Liver (tissue), 9 donors: ENCODE data around the gene TFF3. TPM values are rescaled to one million over a fixed set of nuclear protein-coding genes. Genes with fewer than 3 reads are reported as not detected.

ENCODE experiments used
- DNase-seq: peaks from one replicate; pipeline ENCODE4 v3.0.0-alpha.2; 2017; ENCODE audit warnings: low spot score
- H3K27ac ChIP-seq, 2 donors: one replicate each; pipeline ENCODE4 v1.7.0; 2013; ENCODE audit warnings: inconsistent platforms in 2 of 2, low read length in 2 of 2, control low read depth in 1 of 2, low read depth in 1 of 2, mild to moderate bottlenecking in 1 of 2
- H3K27me3 ChIP-seq, 4 donors: one replicate each; pipeline versions ENCODE4 v1.6.1 to v1.7.0; 2013; ENCODE audit warnings: low read length in 3 of 4, inconsistent platforms in 1 of 4, mild to moderate bottlenecking in 1 of 4, moderate library complexity in 1 of 4; ENCODE audit not compliant: control insufficient read depth in 4 of 4, insufficient read depth in 4 of 4
- H3K36me3 ChIP-seq, 4 donors: one replicate each; pipeline versions ENCODE4 v1.6.1 to v1.7.0; 2013; ENCODE audit warnings: low read length in 3 of 4, mild to moderate bottlenecking in 3 of 4, low read depth in 1 of 4, moderate library complexity in 1 of 4; ENCODE audit not compliant: control insufficient read depth in 4 of 4, insufficient read depth in 3 of 4
- H3K4me1 ChIP-seq, 4 donors: one replicate each; pipeline versions ENCODE4 v1.6.1 to v1.7.0; 2013; ENCODE audit warnings: low read length in 3 of 4, mild to moderate bottlenecking in 3 of 4, moderate library complexity in 1 of 4; ENCODE audit not compliant: control insufficient read depth in 4 of 4, insufficient read depth in 4 of 4
- H3K4me3 ChIP-seq, 3 donors: one replicate each; pipeline versions ENCODE4 v1.6.1 to v1.7.0; 2013; ENCODE audit warnings: low read length in 3 of 3, control low read depth in 1 of 3, low read depth in 1 of 3, mild to moderate bottlenecking in 1 of 3
- H3K9ac ChIP-seq, 2 donors: one replicate each; pipeline ENCODE4 v1.7.0; 2013; ENCODE audit warnings: low read length in 2 of 2, mild to moderate bottlenecking in 2 of 2, moderate library complexity in 2 of 2, control low read depth in 1 of 2, low read depth in 1 of 2
- H3K9me3 ChIP-seq, 4 donors: one replicate each; pipeline versions ENCODE4 v1.6.1 to v1.7.0; 2013; ENCODE audit warnings: low read length in 3 of 4; ENCODE audit not compliant: control insufficient read depth in 4 of 4
- ATF3 ChIP-seq: IDR thresholded peaks from 2 replicates; pipeline ENCODE4 v1.6.1; 2016; ENCODE audit warnings: antibody characterized with exemption
- CTCF ChIP-seq: fragments of 150-350 bp; IDR thresholded peaks from 2 replicates; pipeline ENCODE4 v1.5.1; 2017; ENCODE audit warnings: improper control_type of control experiment, low read depth, low read length; ENCODE audit not compliant: missing input control
- EGR1 ChIP-seq, 2 donors: IDR thresholded peaks; 2 replicates each; pipeline ENCODE4 v1.6.1; 2016 to 2018; ENCODE audit warnings: antibody characterized with exemption in 2 of 2, low read depth in 2 of 2
- FOXA1 ChIP-seq: IDR thresholded peaks from 2 replicates; pipeline ENCODE4 v1.6.1; 2016; ENCODE audit warnings: antibody characterized with exemption
- FOXA2 ChIP-seq: IDR thresholded peaks from 2 replicates; pipeline ENCODE4 v1.6.1; 2016; ENCODE audit warnings: antibody characterized with exemption
- HNF4A ChIP-seq, 2 donors: conservative IDR thresholded peaks; 2 replicates each; pipeline ENCODE4 v1.6.1; 2016; ENCODE audit warnings: antibody characterized with exemption in 2 of 2, mild to moderate bottlenecking in 2 of 2
- HNF4G ChIP-seq: IDR thresholded peaks from 2 replicates; pipeline ENCODE4 v1.6.1; 2016; ENCODE audit warnings: antibody characterized with exemption
- JUND ChIP-seq, 2 donors: IDR thresholded peaks; 2 replicates each; pipeline ENCODE4 v1.6.1; 2016; ENCODE audit warnings: antibody characterized with exemption in 2 of 2
- MAX ChIP-seq: IDR thresholded peaks from 2 replicates; pipeline ENCODE4 v1.6.1; 2016; ENCODE audit warnings: antibody characterized with exemption
- NR2F2 ChIP-seq: IDR thresholded peaks from 2 replicates; pipeline ENCODE4 v1.6.1; 2016; ENCODE audit warnings: antibody characterized with exemption
- RAD21 ChIP-seq, 2 donors: IDR thresholded peaks; 2 replicates each; pipeline ENCODE4 v1.6.1; 2016; ENCODE audit warnings: antibody characterized with exemption in 2 of 2, mild to moderate bottlenecking in 2 of 2
- REST ChIP-seq: IDR thresholded peaks from 2 replicates; pipeline ENCODE4 v1.6.1; 2016; ENCODE audit warnings: antibody characterized with exemption, mild to moderate bottlenecking
- RXRA ChIP-seq, 2 donors: IDR thresholded peaks; 2 replicates each; pipeline ENCODE4 v1.6.1; 2017 to 2018; ENCODE audit warnings: antibody characterized with exemption in 2 of 2, mild to moderate bottlenecking in 1 of 2
- SP1 ChIP-seq: IDR thresholded peaks from 2 replicates; pipeline ENCODE4 v1.6.1; 2018; ENCODE audit warnings: antibody characterized with exemption, mild to moderate bottlenecking
- TAF1 ChIP-seq: conservative IDR thresholded peaks from 2 replicates; pipeline ENCODE4 v1.6.1; 2016; ENCODE audit warnings: antibody characterized with exemption, mild to moderate bottlenecking
- YY1 ChIP-seq: IDR thresholded peaks from 2 replicates; pipeline ENCODE4 v1.6.1; 2016; ENCODE audit warnings: antibody characterized with exemption, mild to moderate bottlenecking
- WGBS: extraction: QIAGEN DNeasy Blood & Tissue Kit; methylation state at CpG from one replicate; pipeline ENCODE4 v1.1.7; 2013; 5-methylcytosine and 5-hydroxymethylcytosine counted together
- polyA plus RNA-seq, 2 donors: library from polyadenylated mRNA; stranded (reverse) in 1 of 2; unstranded in 1 of 2; fragments of 200-250 nt in 1 of 2; fragments of >200 nt in 1 of 2; fragmentation: Nextera tagmentation in 1 of 2; extraction: Ambion mirVana in 1 of 2; gene quantifications; one replicate each; pipeline versions ENCODE4 v1.2.1 to v1.2.3, GENCODE V29; 2013 to 2015
- total RNA-seq, 2 donors: library from RNA; depleted of rRNA; stranded (reverse); fragments of >200 nt; gene quantifications; one replicate each; pipeline ENCODE4 v1.2.3, GENCODE V29; 2014
- TF ChIP-seq, protein P1 (sequence below): IDR thresholded peaks from 2 replicates; pipeline ENCODE4 v1.6.1; 2016; ENCODE audit warnings: antibody characterized with exemption
- donor health status: healthy.
- donor health status: healthy.
- donor health status: healthy.
- donor health status: healthy.
- donor health status: healthy.

TFF3 gene
- total and polyA plus RNA-seq, 4 donors: 0.09 to 4.1 (median 1.5) TPM

GRCh38 chr21:42337830-42338728 is 22.9 kb upstream of the TFF3 start:
- H3K9ac ChIP-seq: no peak overlapping the region
- 33% methylated on average over 23 of the region's 23 CpGs for WGBS
- H3K9me3 ChIP-seq: no peaks in the 10 kb centered on the region
- TF ChIP-seq ATF3: no peak
- peak; percentile 76 to 86 for TF ChIP-seq RAD21 (IDR thresholded peaks at IDR 0.05)
- no peak for TF ChIP-seq FOXA1
- TF ChIP-seq NR2F2: peak; percentile 12
- TF ChIP-seq EGR1 (IDR thresholded peaks at IDR 0.05; ENCODE audit: low read depth in 2 of 2): no peak
- TF ChIP-seq CTCF: peak; percentile 64
- TF ChIP-seq SP1: peak; percentile 44
- peak; percentile 18 to 32 for TF ChIP-seq RXRA (IDR thresholded peaks at IDR 0.05)
- no peak for TF ChIP-seq TAF1
- TF ChIP-seq YY1: no peak
- TF ChIP-seq HNF4A (conservative IDR thresholded peaks at IDR 0.05): peak in 1 of 2 donors; percentile 19
- no peak for TF ChIP-seq MAX
- no peak for TF ChIP-seq JUND (IDR thresholded peaks at IDR 0.05)
- H3K27ac ChIP-seq: no peak overlapping the region
- no peak overlapping the region for H3K4me3 ChIP-seq
- H3K27me3 ChIP-seq: no peaks in the 10 kb centered on the region
- H3K36me3 ChIP-seq: no peaks in the 10 kb centered on the region
- DNase-seq: peak; percentile 61
- H3K4me1 ChIP-seq: peaks cover 0 to 5% (median 0%) of the 10 kb centered on the region in 4 donors

GRCh38 chr21:42337276-42337675 is 22.1 kb upstream of the TFF3 start:
- H3K9me3 ChIP-seq: no peaks in the 10 kb centered on the region
- no peak overlapping the region for H3K27ac ChIP-seq
- 86% methylated on average over 4 of the region's 4 CpGs for WGBS
- no peaks in the 10 kb centered on the region for H3K27me3 ChIP-seq
- TF ChIP-seq RAD21 (IDR thresholded peaks at IDR 0.05) (no peak), FOXA1 (no peak), HNF4A (conservative IDR thresholded peaks at IDR 0.05) (no peak), FOXA2 (no peak), EGR1 (IDR thresholded peaks at IDR 0.05; ENCODE audit: low read depth in 2 of 2) (no peak)
- H3K4me3 ChIP-seq: no peak overlapping the region
- no peak for DNase-seq
- H3K9ac ChIP-seq: no peak overlapping the region
- no peaks in the 10 kb centered on the region for H3K36me3 ChIP-seq
- H3K4me1 ChIP-seq: peaks cover 0 to 5% (median 0%) of the 10 kb centered on the region in 4 donors

GRCh38 chr21:42336054-42336453 is 20.8 kb upstream of the TFF3 start:
- peak; percentile 3 for DNase-seq
- WGBS: 35% methylated on average over 10 of the region's 10 CpGs
- no peaks in the 10 kb centered on the region for H3K36me3 ChIP-seq
- H3K4me1 ChIP-seq: peaks cover 0 to 5% (median 0%) of the 10 kb centered on the region in 4 donors
- no peaks in the 10 kb centered on the region for H3K9me3 ChIP-seq
- no peak overlapping the region for H3K27ac ChIP-seq
- no peaks in the 10 kb centered on the region for H3K27me3 ChIP-seq
- H3K4me3 ChIP-seq: no peak overlapping the region
- H3K9ac ChIP-seq: no peak overlapping the region
- TF ChIP-seq HNF4G (no peak), TAF1 (no peak), RAD21 (IDR thresholded peaks at IDR 0.05) (no peak), REST (no peak), RXRA (IDR thresholded peaks at IDR 0.05) (no peak), ATF3 (no peak), MAX (no peak)
- TF ChIP-seq, protein P1, sequence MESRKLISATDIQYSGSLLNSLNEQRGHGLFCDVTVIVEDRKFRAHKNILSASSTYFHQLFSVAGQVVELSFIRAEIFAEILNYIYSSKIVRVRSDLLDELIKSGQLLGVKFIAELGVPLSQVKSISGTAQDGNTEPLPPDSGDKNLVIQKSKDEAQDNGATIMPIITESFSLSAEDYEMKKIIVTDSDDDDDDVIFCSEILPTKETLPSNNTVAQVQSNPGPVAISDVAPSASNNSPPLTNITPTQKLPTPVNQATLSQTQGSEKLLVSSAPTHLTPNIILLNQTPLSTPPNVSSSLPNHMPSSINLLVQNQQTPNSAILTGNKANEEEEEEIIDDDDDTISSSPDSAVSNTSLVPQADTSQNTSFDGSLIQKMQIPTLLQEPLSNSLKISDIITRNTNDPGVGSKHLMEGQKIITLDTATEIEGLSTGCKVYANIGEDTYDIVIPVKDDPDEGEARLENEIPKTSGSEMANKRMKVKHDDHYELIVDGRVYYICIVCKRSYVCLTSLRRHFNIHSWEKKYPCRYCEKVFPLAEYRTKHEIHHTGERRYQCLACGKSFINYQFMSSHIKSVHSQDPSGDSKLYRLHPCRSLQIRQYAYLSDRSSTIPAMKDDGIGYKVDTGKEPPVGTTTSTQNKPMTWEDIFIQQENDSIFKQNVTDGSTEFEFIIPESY: no peak
